G401.6 (cell line): ENCODE data around the gene TCERG1L.

Experiments used
- FAIRE-seq: peaks from 2 replicates; lab custom pipeline; 2012; peaks lifted over from hg19 to GRCh38; lab: Jason Lieb, UNC

Gene TCERG1L

DNA sequence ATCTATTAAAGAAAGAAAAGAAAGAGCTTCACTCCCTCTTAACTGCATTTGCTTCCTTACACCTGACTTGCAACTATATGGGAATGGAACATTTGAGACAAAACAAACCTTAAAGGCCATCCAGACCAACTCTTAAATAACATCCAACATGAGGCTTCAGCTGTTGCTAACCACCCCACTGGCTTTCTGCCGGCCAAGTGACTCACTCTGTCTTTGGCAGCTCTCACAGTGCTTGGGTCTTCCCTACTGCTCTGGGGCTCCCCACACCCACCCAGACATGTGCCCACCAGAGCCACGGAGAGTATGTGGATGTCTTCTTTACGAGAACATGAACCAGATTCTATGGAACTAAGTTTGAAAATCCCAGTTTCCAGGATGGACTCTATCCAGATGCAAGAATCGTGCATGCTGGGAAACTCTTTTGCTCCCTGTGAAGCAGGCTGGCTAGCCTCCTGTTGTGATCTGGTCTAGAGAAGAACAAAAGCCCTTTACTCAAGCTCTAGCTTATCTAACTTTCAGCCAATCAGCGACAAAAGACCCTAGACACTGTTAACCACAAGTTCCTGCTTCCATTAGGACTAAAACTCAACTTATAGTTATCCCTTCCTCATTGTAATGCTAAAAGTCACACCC, 245.7 kb downstream of the TCERG1L start:
- no peak for FAIRE-seq

DNA sequence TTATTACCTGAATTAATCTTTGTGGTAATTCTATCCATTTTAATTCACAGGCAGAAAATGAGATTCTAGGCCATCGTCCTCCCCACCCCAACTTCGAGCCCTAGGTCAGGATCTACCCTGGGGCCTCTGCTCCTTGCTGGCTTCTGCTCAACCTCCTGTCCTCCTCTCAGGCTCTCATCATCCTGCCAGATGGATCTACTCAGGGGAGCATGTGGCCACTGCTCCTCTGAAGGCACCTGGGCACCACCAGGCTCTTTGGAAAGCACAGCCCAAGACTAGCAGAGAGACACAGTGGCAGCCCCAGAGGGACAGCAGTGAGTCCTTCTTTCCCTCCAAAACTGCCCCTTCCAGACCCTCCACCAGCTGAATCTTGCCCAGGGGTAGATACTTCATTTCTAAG, 248.2 kb downstream of the TCERG1L start:
- FAIRE-seq: no peak

DNA sequence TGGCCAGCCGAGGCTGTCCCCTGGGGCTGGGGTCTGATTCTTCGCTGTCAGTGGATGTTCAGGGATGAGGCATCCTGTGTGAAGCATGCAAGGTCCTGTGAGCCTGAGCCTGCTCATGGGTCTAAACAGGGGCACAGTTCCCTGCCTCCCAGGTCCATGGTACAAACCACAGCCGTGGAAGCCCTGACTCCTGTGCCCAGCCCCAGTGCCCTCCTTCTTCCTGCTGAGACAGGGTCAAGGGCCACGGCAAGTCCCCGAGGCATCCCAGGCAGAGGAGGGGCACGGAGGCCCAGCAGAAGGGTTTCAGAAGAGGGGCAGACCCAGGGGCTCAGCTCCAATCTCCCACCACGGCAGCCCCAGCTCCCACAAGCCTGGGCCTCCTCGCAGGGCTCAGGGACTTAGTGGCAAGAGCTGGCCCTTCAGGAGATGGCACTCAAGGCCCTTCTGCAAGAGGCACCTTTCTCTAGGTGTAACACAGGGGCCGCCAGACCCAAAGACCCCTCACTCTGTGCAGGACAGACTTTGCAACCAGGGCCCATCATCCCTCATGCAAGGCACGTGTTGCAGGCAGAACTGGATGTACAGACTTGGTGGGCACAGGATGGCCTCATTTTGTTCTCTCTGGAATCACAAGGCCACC, 248.8 kb downstream of the TCERG1L start:
- no peak for FAIRE-seq

DNA sequence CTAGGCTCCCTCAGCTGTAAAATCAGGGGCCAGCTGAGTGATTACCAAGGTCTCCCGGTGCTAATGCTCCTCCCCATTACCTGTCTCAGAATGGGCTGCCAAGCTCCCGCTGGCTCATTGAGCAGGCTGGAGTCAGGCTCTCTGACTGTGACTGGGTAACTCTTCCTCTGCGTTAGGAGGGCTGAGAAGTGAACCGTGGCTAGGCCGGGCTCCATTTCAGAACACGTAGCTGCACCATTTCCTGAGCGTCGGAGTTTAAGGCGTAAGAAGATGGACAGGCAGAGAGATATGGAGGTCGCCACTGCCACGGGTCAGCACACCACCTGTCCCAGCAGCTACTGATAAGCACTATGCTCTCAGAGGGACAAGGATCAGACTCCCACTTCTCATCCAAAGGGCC, 250.3 kb downstream of the TCERG1L start:
- FAIRE-seq: no peak

DNA sequence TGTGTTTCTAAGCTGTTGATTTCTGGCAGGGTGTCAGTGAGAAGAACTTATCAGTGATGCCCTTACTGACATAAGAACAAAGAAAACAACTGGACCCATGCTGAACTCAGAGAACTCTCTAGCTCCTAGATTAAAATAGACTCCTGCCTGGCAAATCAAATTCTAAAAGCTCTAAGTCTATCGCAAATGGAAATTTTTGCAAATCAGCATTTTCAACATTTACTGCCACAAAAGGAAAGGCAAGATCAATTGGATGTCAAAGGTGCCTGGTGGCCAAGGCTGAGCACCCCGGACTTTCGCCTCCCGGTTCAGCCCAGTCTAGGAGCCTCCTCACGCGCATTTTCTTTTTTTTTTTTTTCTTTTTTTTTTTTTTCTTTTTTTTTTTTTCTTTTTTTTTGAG, 251.6 kb downstream of the TCERG1L start:
- FAIRE-seq: no peak

DNA sequence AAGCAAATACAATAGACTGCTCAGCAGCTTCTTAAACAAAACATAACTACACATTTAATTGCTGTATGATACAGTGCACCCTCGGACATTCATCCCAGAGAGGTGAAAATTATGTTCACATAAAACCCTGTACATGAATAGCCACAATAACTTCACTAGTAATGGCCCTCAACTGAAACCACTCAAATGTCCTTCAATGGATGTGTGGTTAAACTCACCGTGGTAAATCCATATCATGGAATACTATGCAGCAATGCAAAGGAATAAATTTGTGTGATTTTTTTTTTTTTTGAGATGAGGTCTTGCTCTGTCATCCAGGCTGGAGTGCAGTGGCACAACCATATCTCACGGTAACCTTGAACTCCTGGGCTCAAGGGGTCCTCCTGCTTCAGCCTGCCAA, 252.7 kb downstream of the TCERG1L start:
- FAIRE-seq: no peak

DNA sequence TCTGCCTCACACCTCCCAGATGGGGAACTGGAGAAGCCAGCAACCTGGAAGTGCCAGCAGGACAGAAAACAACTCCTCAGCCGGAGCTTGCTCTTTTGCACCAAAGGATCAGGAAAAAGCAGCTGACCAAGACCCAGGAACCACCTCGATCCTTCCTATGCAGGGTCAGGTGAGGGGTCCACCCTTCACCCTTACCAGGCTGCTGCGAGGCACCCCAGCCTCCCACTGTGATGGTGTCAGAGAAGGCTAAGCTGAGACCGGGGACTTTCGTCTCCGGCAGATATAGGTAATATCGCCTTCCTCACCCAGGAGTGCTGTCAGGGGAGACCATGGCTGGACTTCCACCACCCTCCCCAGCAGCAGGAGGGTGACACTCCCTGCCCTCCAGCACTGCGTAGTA, 254.7 kb downstream of the TCERG1L start:
- no peak for FAIRE-seq

DNA sequence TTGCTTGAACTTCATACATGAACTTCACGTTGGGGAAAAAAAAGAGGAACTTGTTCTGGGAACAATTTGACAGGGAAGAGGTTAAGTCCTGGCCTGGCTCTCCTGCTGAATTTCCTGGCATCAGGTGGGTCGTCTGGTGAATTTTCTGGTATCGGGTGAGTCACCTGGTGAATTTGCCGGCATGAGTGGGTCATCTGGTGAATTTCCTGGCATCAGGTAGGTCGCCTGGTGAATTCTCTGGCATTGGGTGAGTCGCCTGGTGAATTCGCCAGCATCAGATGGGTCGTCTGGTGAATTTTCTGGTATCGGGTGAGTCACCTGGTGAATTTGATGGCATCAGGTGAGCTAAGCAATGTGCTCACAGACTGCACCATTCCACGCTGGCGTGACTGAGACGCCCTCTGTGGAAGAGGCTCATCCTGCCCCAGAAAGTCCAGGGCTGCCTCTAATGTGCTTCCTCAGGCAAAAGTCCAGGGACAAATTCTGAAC, 255.4 kb downstream of the TCERG1L start:
- FAIRE-seq: no peak

DNA sequence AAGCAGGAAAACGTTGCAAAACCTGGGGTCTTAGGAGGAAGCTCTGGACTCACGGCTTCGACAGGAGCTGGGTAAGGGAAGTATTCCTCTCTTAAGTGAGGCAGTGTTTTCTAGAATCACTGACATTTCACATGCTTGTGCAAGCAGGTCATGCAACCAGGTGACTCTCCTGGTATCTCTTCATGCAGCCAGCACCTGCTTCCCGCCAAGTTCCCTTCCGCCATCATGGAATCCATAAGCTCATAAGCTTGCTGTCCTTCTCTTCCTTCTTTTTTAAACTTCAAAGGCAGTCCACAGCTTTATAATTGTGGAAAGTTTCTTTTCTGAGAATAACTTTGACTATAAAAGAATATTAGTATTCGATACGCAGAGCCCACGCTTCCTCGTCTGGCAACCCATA, 256.1 kb downstream of the TCERG1L start:
- no peak for FAIRE-seq

DNA sequence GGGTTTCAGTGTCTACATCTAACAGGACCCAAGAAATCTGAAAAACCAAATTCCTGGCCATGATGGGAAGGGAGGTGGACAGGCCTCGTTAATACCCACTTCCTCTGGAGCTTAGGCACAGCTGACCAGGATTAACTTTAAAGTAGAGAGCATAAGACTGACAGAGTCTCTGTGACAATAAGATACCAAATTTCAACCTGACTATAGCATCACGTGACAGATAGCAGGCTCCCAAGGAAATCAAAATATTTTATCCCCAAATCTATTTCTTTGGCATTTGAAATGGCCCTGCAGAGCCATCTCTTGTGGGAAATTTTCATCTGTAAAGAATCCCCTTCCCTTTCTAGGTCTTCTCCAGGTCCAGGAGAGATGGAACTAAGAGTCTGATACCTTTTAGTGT, 258.3 kb downstream of the TCERG1L start:
- FAIRE-seq: no peak

DNA sequence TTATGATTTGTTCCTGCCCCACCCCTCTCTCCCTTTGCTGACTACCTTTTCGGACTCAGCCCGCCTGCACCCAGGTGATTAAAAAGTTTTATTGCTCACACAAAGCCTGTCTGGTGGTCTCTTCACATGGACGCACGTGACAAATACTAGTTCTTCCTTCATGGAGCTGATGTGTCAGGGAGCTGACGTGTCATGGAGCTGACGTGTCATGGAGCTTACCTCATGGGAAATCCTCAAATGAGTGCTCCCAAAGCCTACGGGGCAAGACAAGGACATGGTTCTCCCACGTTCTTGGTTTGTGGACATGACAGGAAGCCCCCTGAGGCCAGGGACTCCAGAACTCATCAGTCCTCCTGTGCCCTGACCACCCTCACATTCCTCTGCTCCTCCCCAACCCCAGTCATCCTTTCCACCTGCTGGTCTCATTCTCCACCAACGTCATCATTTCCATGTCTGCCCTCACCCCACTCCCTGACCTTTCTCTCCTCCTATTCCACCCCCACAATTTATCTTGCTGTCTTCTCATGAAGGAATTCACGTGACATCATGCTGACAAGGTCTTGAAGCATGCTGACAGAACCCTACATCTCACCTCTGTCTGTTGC, 261.3 kb downstream of the TCERG1L start:
- no peak for FAIRE-seq

DNA sequence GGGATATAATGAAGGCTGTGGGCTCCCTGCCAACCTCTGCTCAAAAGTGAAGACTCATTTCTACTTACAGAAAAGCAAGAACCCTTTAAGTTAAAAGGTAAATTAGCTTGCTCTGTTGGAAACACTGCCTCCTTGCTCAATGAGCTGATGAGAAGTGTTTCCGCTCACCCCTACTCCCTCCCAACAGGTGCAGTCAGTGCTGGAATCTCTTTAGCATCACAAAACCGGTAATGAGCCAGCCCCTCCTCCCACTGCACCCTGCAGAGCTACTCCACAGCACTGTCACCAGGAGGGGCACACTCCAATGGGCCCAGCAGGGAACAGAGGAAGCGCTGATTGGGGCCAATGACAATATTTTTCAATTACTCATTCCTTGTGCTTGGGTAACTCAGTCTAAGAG, 262.5 kb downstream of the TCERG1L start:
- FAIRE-seq: no peak

DNA sequence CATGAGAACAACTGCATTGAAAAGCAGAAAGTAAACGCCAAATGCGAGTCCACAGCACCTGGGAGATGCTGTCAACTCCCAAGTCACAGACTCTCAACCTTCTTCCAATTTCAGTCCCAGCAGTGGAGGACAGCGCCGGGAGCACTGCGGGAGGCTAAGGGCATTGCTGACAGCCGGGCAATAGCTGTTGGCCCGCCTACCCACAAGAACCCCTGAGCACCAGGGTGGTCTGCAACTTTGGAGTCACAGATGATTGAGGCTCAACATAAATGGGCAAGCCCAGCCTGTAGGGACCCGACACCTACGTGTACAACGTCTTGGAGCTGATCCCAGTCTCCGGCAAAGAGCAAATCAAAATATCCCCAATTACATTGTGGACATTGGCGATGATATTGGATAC, 262.9 kb downstream of the TCERG1L start:
- no peak for FAIRE-seq

DNA sequence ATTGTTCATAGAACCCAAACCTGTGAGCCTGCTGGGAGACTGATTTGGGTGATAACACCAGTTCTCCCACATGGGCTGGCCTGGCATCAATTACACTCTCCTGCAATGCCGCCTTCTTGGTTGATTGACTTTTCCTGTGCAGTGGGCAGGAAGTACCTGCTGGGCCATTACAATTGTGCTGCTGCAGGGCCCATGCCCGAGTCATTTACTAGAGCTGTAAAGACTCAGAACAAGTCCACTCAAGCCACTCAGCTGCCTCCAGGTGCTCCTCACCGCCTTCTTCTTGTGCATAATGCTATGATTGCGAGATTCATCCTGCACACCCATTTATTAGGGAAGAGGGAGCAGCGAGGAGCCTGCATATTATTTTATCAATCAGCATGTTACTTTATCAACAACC, 264.0 kb downstream of the TCERG1L start:
- FAIRE-seq: no peak

DNA sequence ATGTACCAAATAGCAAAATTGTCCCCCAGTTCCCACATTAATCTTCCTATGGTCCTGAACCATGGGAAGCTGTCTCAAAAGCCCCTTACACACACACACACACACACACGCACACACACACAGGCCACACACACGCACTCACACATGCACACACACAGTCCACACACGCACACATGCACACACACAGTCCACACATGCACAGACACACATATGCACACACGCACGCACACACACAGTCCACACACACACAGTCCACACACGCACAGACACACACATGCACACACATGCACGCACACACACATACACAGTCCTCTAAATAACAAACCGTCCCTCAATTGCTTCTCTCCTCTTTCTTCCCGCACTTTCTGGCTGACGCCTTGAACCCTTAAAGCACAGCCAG, 265.3 kb downstream of the TCERG1L start:
- no peak for FAIRE-seq

DNA sequence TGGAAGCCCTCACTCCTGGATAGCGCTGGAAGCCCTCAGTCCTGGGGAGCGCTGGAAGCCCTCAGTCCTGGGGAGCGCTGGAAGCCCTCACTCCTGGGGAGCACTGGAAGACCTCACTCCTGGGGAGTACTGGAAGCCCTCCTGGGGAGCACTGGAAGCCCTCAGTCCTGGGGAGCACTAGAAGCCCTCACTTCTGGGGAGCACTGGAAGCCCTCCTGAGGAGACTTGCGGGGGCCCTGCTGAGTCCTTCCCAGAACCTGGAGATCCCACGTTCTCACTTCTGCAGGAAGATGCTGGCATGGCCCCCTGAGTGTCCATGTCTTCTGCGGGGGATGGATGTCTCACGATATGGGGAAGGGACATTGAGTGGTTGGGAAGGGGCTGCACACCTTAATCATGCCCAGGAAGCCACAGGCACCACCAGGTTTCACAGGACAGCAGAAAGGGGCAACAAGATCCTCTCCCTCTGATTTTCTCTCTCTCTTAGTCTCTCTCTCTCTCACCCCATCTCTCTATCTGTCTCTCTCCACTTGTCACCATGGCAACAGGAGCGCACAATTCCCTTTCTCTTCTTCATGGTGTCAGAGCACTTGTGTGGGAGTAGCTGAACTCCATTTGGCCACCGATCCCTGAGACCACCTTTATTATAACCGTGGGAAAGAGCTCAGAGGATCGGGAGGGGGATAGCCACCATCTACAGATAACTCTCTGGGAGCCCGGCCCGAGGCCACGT, 267.0 kb downstream of the TCERG1L start:
- no peak for FAIRE-seq

DNA sequence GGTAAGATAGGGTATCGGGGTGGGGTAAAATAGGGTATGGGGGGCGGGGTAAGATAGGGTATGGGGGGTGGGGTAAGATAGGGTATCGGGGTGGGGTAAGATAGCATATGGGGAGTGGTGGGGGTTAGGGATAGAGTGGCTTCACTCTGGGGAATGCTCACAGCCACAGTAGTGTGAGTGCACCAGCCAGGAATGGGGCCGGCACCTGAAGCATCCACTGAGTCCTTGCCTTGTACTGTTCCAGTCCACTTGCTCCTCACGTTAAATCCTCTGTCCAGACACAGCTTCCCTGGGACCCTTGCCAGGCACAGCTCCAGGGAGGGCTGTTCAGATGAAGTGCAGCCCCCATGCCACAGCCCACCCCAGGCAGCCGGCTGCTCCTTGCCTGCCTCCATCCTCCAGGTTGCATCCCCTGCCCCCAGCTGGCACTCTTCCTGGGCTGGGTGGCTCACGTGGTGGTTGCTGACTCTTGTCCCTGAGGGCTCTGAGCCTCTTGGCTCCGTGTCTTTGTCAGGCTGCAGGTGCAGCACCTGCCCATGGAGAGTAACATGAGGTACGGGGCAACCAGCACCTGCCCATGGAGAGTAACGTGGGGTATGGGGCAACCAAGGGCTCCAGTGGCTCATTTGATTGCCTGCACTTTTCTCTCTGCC, 268.4 kb downstream of the TCERG1L start:
- no peak for FAIRE-seq
